HCT116 (cell line): ENCODE measurements around the gene NDUFB8. TPM values are rescaled to one million over a fixed set of nuclear protein-coding genes. Genes with fewer than 3 reads are reported as not detected.
A peak's percentile ranks its signal among the peaks of the same experiment; 100 is the strongest.

Source experiments
- ATAC-seq: fragments of 200-7000 bp; cut with Tn5 transposase; 2 replicates; pipeline ENCODE4 v1.9.1; 2020; ENCODE audit warnings: mild to moderate bottlenecking, moderate library complexity
- BruUV-seq: library from RNA; stranded (reverse); fragments of 400-500 nt; replicated peaks from 2 replicates; lab custom pipeline; 2021; lab: Mats Ljungman, UMichigan
- CTCF ChIA-PET: fragments of 300-600 bp; sonication (Branson Sonifier 250); formaldehyde crosslinking; loops from one replicate; lab custom pipeline; 2021; ENCODE audit warnings: antibody characterized with exemption; lab: Charles Lee
- POLR2A ChIA-PET: fragments of 300-600, 350-600 bp; sonication (Branson Sonifier 250); formaldehyde crosslinking; loops from one replicate; lab custom pipeline; 2021; ENCODE audit warnings: antibody characterized with exemption; lab: Charles Lee
- RAD21 ChIA-PET, 2 experiments: fragments of 300-600 bp; sonication (Branson Sonifier 250); formaldehyde crosslinking; loops; one replicate each; lab custom pipeline; 2023; ENCODE audit warnings: low total read pairs in 2 of 2; ENCODE audit not compliant: uncharacterized antibody in 2 of 2, unreplicated experiment in 2 of 2, low non-redundant PET in 1 of 2; lab: Charles Lee
- DNase-seq: peaks from one replicate; pipeline ENCODE4 v3.0.0-alpha.2; 2010; ENCODE audit warnings: low read depth, low spot score
- H2AFZ ChIP-seq: fragments of 200-600 bp; shearing (Covaris generic), sonication (generic); 2 replicates; pipeline ENCODE4 v1.6.1; 2017; ENCODE audit warnings: low read depth, mixed run types, mixed read lengths, antibody characterized with exemption, low read length; ENCODE audit not compliant: poor library complexity, severe bottlenecking
- H3K27ac ChIP-seq: 2 replicates; pipeline ENCODE4 v1.5.1; 2012; ENCODE audit warnings: low read depth, low read length
- H3K27me3 ChIP-seq: fragments of 200-600 bp; sonication (generic); 2 replicates; pipeline ENCODE4 v1.6.1; 2016; ENCODE audit warnings: mixed run types, low read length, mixed read lengths; ENCODE audit not compliant: insufficient read depth
- H3K36me3 ChIP-seq, 2 experiments: fragments of 200-500 bp in 1 of 2; fragments of 200-600 bp in 1 of 2; sonication (Bioruptor generic) in 1 of 2; sonication (generic) in 1 of 2; 2 replicates each; pipeline versions ENCODE4 v1.5.1 to v1.6.1; 2014 to 2016; ENCODE audit warnings: low read length in 2 of 2, inconsistent platforms in 1 of 2, mixed read lengths in 1 of 2, mixed run types in 1 of 2; ENCODE audit not compliant: insufficient read depth in 2 of 2, control insufficient read depth in 1 of 2
- H3K4me1 ChIP-seq, 2 experiments: fragments of 200-600 bp in 1 of 2; sonication (generic) in 1 of 2; 2 replicates each; pipeline versions ENCODE4 v1.5.1 to v1.6.1; 2012 to 2017; ENCODE audit warnings: low read length in 2 of 2, inconsistent platforms in 1 of 2, mild to moderate bottlenecking in 1 of 2, mixed read lengths in 1 of 2, mixed run types in 1 of 2, moderate library complexity in 1 of 2; ENCODE audit not compliant: insufficient read depth in 2 of 2, control insufficient read depth in 1 of 2
- H3K4me2 ChIP-seq: fragments of 200-600 bp; sonication (generic); 2 replicates; pipeline ENCODE4 v1.6.1; 2017; ENCODE audit warnings: mixed run types, low read length, mixed read lengths
- H3K4me3 ChIP-seq, 2 experiments: fragments of 200-600 bp in 1 of 2; sonication (generic) in 1 of 2; replicated peaks in 1 of 2; 2 replicates each; pipeline ENCODE4 v1.5.1; 2011 to 2016; ENCODE audit warnings: low read length in 2 of 2, control low read depth in 1 of 2, low read depth in 1 of 2, mild to moderate bottlenecking in 1 of 2, mixed read lengths in 1 of 2, mixed run types in 1 of 2
- H3K79me2 ChIP-seq: fragments of 200-600 bp; sonication (generic); 2 replicates; pipeline ENCODE4 v1.6.1; 2017; ENCODE audit warnings: mild to moderate bottlenecking, mixed run types, low read length, moderate library complexity, mixed read lengths; ENCODE audit not compliant: insufficient read depth
- H3K9ac ChIP-seq: fragments of 200-600 bp; sonication (generic); 2 replicates; pipeline ENCODE4 v1.6.1; 2016; ENCODE audit warnings: low read length, mixed read lengths
- H3K9me2 ChIP-seq: fragments of 200-600 bp; sonication (generic), shearing (Covaris generic); 2 replicates; pipeline ENCODE4 v1.6.1; 2017; ENCODE audit warnings: mixed run types, mild to moderate bottlenecking, moderate library complexity; ENCODE audit not compliant: insufficient read depth
- H3K9me3 ChIP-seq, 2 experiments: fragments of 200-500 bp in 1 of 2; fragments of 200-600 bp in 1 of 2; sonication (Bioruptor generic) in 1 of 2; sonication (generic) in 1 of 2; 2 replicates each; pipeline ENCODE4 v1.6.1; 2014 to 2017; ENCODE audit warnings: low read length in 2 of 2, mixed read lengths in 2 of 2, inconsistent platforms in 1 of 2, low read depth in 1 of 2, mild to moderate bottlenecking in 1 of 2, mixed run types in 1 of 2, moderate library complexity in 1 of 2; ENCODE audit not compliant: control insufficient read depth in 1 of 2, insufficient read depth in 1 of 2
- H4K20me1 ChIP-seq: fragments of 200-600 bp; sonication (generic), shearing (Covaris generic); 2 replicates; pipeline ENCODE4 v1.6.1; 2017; ENCODE audit warnings: mixed run types, mild to moderate bottlenecking, moderate library complexity; ENCODE audit not compliant: insufficient read depth
- ATF3 ChIP-seq: IDR thresholded peaks from 2 replicates; pipeline ENCODE4 v1.6.1; 2012
- CEBPB ChIP-seq: IDR thresholded peaks from 2 replicates; pipeline ENCODE4 v1.6.1; 2012; ENCODE audit warnings: low read depth
- EZH2phosphoT487 ChIP-seq: fragments of 200-600 bp; IDR thresholded peaks from 2 replicates; pipeline ENCODE4 v1.6.1; 2018; ENCODE audit warnings: antibody characterized with exemption, borderline replicate concordance
- POLR2A ChIP-seq: IDR thresholded peaks from 2 replicates; pipeline ENCODE4 v1.7.0; 2011; ENCODE audit warnings: borderline replicate concordance; ENCODE audit not compliant: insufficient read depth, insufficient read length; ENCODE audit errors: extremely low read depth
- RAD21 ChIP-seq: IDR thresholded peaks from 2 replicates; pipeline ENCODE4 v1.6.1; 2012; ENCODE audit warnings: low read depth, mild to moderate bottlenecking
- SIN3A ChIP-seq: IDR thresholded peaks from 2 replicates; pipeline ENCODE4 v1.6.1; 2012; ENCODE audit warnings: low read depth
- SP1 ChIP-seq: IDR thresholded peaks from 2 replicates; pipeline ENCODE4 v1.6.1; 2012; ENCODE audit warnings: low read depth
- SRF ChIP-seq: IDR thresholded peaks from 2 replicates; pipeline ENCODE4 v1.6.1; 2012; ENCODE audit warnings: low read depth
- TCF7L2 ChIP-seq: IDR thresholded peaks from 2 replicates; pipeline ENCODE4 v1.7.0; 2011; ENCODE audit warnings: borderline replicate concordance, inconsistent platforms; ENCODE audit not compliant: insufficient read depth, insufficient read length; ENCODE audit errors: extremely low read depth
- YY1 ChIP-seq: IDR thresholded peaks from 2 replicates; pipeline ENCODE4 v1.6.1; 2011; ENCODE audit warnings: low read length, low read depth, moderate library complexity, mild to moderate bottlenecking; ENCODE audit not compliant: insufficient replicate concordance; ENCODE audit errors: extremely low read depth
- ZBTB33 ChIP-seq: IDR thresholded peaks from 2 replicates; pipeline ENCODE4 v1.6.1; 2011; ENCODE audit warnings: mild to moderate bottlenecking, low read length, moderate library complexity; ENCODE audit not compliant: insufficient replicate concordance; ENCODE audit errors: extremely low read depth
- ZFX ChIP-seq: fragments of 450-650 bp; IDR thresholded peaks from 2 replicates; pipeline ENCODE4 v1.6.1; 2017
- intact Hi-C: fragments of 100-400 bp; cut with micrococcal nuclease; formaldehyde crosslinking; loops from 2 replicates; pipeline ENCODE4 v1.10.0; 2022
- total RNA-seq: library from RNA; stranded (reverse); gene quantifications from one replicate; pipeline ENCODE4 v1.2.1, GENCODE V29; 2021; ENCODE audit not compliant: unreplicated experiment
- TF ChIP-seq, protein P1 (sequence below): IDR thresholded peaks from 2 replicates; pipeline ENCODE4 v1.6.1; 2012

NDUFB8 gene
- total RNA-seq, 1 experiment from 2014 or later: 243 TPM

GRCh38 chr10:100515612-100516011 is 14.1 kb downstream of the NDUFB8 start:
- intact Hi-C loops: loop anchor here (10.0 kb wide), 1 partner anchor 661 kb away; no protein-coding TSS in a partner anchor
- RAD21 ChIA-PET: no interaction called here

GRCh38 chr10:100510533-100511308 is 18.9 kb downstream of the NDUFB8 start:
- no peak overlapping the region for H3K4me3 ChIP-seq
- H3K4me1 ChIP-seq: peaks cover 0 to 4% of the 10 kb centered on the region in 2 experiments; a peak in 1 of 4 replicates
- no peak for DNase-seq
- H2AFZ ChIP-seq: no peak overlapping the region
- H3K27me3 ChIP-seq: no peaks in the 10 kb centered on the region
- H3K4me2 ChIP-seq: no peak overlapping the region
- no peaks in the 10 kb centered on the region for H3K9me3 ChIP-seq
- no peaks in the 10 kb centered on the region for H3K79me2 ChIP-seq
- 0 out of 2 replicates have a peak, but pooled peaks have one; percentile 16 for ATAC-seq
- H3K9ac ChIP-seq: no peak overlapping the region
- intact Hi-C loops: loop anchor here (10.0 kb wide), 1 partner anchor 656 kb away; no protein-coding TSS in a partner anchor
- BruUV-seq: no TSS peak
- H4K20me1 ChIP-seq: no peaks in the 10 kb centered on the region
- POLR2A ChIA-PET: interaction anchor here (0.6 to 1.4 kb wide), 2 partner anchors 10 to 603 kb away, joined by 3 read pairs; no protein-coding TSS in a partner anchor
- TF ChIP-seq CEBPB (no peak), ZBTB33 (no peak), YY1 (no peak), SRF (no peak), SP1 (no peak), ZFX (no peak), EZH2phosphoT487 (no peak), POLR2A (no peak), RAD21 (no peak), TCF7L2 (no peak)
- TF ChIP-seq, protein P1, sequence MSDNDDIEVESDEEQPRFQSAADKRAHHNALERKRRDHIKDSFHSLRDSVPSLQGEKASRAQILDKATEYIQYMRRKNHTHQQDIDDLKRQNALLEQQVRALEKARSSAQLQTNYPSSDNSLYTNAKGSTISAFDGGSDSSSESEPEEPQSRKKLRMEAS: no peak
- no peaks in the 10 kb centered on the region for H3K9me2 ChIP-seq
- no peak overlapping the region for H3K27ac ChIP-seq
- peaks cover 20 to 28% of the 10 kb centered on the region in 2 experiments; a peak in 3 of 4 replicates for H3K36me3 ChIP-seq
- RAD21 ChIA-PET: no interaction called here
- CTCF ChIA-PET: interaction anchor here (1.4 to 1.8 kb wide), 4 partner anchors 8 to 76 kb away, joined by 3 to 9 read pairs (median 6); no protein-coding TSS in a partner anchor

More at GRCh38 chr10:100515612-100516011, 14.1 kb downstream of the NDUFB8 start:
- H3K4me3 ChIP-seq: no peak overlapping the region
- ATAC-seq (no peak), DNase-seq (no peak)
- no peak for TF ChIP-seq ATF3
- TF ChIP-seq SIN3A: no peak
- no peak overlapping the region for H2AFZ ChIP-seq
- H3K4me1 ChIP-seq: no peaks in the 10 kb centered on the region
- POLR2A ChIA-PET: no interaction called here
- H3K9me2 ChIP-seq: no peaks in the 10 kb centered on the region
- H3K36me3 ChIP-seq: peaks cover 13 to 14% of the 10 kb centered on the region in 2 experiments; a peak in 3 of 4 replicates
- H3K9me3 ChIP-seq: no peaks in the 10 kb centered on the region
- no peaks in the 10 kb centered on the region for H4K20me1 ChIP-seq
- no peak overlapping the region for H3K4me2 ChIP-seq
- no TSS peak for BruUV-seq
- H3K27me3 ChIP-seq: no peaks in the 10 kb centered on the region
- no peak overlapping the region for H3K9ac ChIP-seq
- no peaks in the 10 kb centered on the region for H3K79me2 ChIP-seq
- no peak overlapping the region for H3K27ac ChIP-seq
- CTCF ChIA-PET: interaction anchor here (1.2 to 2.5 kb wide), 2 partner anchors 86 to 363 kb away, joined by 3 to 7 read pairs; no protein-coding TSS in a partner anchor
